ENCODE results near the gene NRSN2.

Gene NRSN2

DNA sequence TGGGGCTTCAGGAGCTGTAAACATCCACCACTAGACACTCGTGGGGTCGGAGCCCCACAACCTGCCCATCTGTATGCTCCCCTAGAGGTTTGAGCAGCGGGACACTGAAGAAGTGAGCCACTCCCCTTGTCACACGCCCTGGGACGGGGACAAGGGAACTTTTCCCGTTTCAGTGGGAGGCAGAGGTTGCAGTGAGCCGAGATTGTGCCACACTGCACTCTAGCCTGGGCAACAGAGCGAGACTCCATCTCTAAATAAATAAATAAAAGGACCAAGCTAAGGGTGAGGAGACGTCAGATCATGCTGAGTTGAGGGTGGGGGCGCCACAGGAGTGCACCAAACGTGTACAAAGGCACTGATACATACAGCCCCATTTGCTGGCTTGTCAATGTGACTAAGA lies 41.2 kb upstream of the NRSN2 start:
- TF ChIP-seq, protein P1, sequence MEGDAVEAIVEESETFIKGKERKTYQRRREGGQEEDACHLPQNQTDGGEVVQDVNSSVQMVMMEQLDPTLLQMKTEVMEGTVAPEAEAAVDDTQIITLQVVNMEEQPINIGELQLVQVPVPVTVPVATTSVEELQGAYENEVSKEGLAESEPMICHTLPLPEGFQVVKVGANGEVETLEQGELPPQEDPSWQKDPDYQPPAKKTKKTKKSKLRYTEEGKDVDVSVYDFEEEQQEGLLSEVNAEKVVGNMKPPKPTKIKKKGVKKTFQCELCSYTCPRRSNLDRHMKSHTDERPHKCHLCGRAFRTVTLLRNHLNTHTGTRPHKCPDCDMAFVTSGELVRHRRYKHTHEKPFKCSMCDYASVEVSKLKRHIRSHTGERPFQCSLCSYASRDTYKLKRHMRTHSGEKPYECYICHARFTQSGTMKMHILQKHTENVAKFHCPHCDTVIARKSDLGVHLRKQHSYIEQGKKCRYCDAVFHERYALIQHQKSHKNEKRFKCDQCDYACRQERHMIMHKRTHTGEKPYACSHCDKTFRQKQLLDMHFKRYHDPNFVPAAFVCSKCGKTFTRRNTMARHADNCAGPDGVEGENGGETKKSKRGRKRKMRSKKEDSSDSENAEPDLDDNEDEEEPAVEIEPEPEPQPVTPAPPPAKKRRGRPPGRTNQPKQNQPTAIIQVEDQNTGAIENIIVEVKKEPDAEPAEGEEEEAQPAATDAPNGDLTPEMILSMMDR (IDR thresholded peaks at IDR 0.05; ENCODE audit: control insufficient read depth, insufficient read depth, low read depth, low read length, missing control alignments) = no peak
- H3K4me3 ChIP-seq (ENCODE audit: control insufficient read depth, low read depth, low read length) = no peak overlapping the region
- DNase-seq (ENCODE audit: low read depth) = no peak

- no peak for DNase-seq (ENCODE audit: low read depth)
- TF ChIP-seq, protein P1 (IDR thresholded peaks at IDR 0.05; ENCODE audit: control insufficient read depth, insufficient read depth, low read depth, low read length, missing control alignments) = no peak
- H3K4me3 ChIP-seq (ENCODE audit: control insufficient read depth, low read depth, low read length) = no peak overlapping the region
Measured at GRCh38 chr20:308427-309038, 38.4 kb upstream of the NRSN2 start.

GRCh38 chr20:309306-309840 lies 37.5 kb upstream of the NRSN2 start:
- TF ChIP-seq, protein P1 (IDR thresholded peaks at IDR 0.05; ENCODE audit: control insufficient read depth, insufficient read depth, low read depth, low read length, missing control alignments) = no peak
- no peak for DNase-seq (ENCODE audit: low read depth)
- H3K4me3 ChIP-seq (ENCODE audit: control insufficient read depth, low read depth, low read length) = peak overlapping the region; percentile 56

GRCh38 chr20:309841-310644 lies 36.9 kb upstream of the NRSN2 start:
- peak overlapping the region; percentile 56 for H3K4me3 ChIP-seq (ENCODE audit: control insufficient read depth, low read depth, low read length)
- TF ChIP-seq, protein P1 (IDR thresholded peaks at IDR 0.05; ENCODE audit: control insufficient read depth, insufficient read depth, low read depth, low read length, missing control alignments) = no peak
- DNase-seq (ENCODE audit: low read depth) = peak; percentile 96

GRCh38 chr20:310645-311044 lies 36.3 kb upstream of the NRSN2 start:
- TF ChIP-seq, protein P1 (IDR thresholded peaks at IDR 0.05; ENCODE audit: control insufficient read depth, insufficient read depth, low read depth, low read length, missing control alignments) = no peak
- H3K4me3 ChIP-seq (ENCODE audit: control insufficient read depth, low read depth, low read length) = no peak overlapping the region
- DNase-seq (ENCODE audit: low read depth) = no peak

- no peak for DNase-seq (ENCODE audit: low read depth)
- no peak overlapping the region for H3K4me3 ChIP-seq (ENCODE audit: control insufficient read depth, low read depth, low read length)
- TF ChIP-seq, protein P1 (IDR thresholded peaks at IDR 0.05; ENCODE audit: control insufficient read depth, insufficient read depth, low read depth, low read length, missing control alignments) = no peak
Measured at GRCh38 chr20:311609-312008, 35.3 kb upstream of the NRSN2 start.

Data from AG09309 (cell line).